VCaP (cell line): ENCODE measurements around the gene NCMAP.
A peak's percentile ranks its signal among the peaks of the same experiment; 100 is the strongest.

ENCODE experiments used
- H3K27ac ChIP-seq: fragments of 450-650 bp; 2 replicates; pipeline ENCODE4 v1.5.1; 2017
- CTCF ChIP-seq: fragments of 450-650 bp; conservative IDR thresholded peaks from 2 replicates; pipeline ENCODE4 v1.5.1; 2017; ENCODE audit warnings: mild to moderate bottlenecking, moderate library complexity

The NCMAP gene

DNA sequence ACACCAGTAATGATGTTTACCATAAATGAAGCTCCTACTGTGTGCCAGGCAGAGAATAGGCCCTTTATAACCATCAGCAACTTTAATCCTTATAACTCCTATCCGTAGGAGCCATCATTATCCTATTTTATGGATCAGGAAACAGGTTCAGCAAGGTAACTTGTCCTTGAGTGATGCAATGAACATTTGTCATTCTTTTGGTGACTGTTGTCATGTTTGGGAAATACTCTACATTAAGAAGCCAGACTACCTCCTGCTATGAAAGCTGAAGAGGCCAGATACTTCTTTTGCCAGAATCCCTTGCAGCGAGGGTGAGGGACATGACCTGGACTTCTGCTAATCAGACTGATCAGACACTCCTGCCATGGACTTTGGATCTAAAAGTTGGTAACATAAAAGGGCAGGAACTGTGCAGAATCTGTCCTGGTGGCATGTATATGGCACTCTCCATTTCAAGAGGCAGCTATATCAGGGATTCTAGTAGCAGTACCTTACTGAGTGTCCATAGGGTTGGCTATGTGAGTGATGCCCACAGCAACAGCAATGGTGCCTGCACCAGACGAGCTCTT, 54.1 kb downstream of the NCMAP start:
- TF ChIP-seq CTCF = no peak
- no peak overlapping the region for H3K27ac ChIP-seq

DNA sequence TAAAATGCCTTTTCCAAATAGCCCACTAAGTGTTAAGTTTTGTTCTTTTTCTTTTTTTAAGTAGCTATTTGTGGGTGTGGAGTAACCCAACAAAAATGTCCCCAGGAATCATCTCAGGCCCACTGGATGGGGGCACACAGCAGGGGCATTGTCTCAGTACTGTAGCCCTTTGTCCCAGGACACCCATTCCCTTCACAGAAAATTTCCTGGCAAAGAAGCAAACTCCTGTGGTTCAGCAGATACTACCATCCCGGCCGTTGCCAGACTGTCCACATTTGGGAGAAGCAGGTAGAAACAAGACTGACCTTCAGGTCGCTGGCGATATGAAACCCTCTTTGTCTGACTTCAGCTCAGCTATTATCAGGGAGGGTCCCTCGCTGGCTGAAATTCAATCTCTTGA, 63.5 kb downstream of the NCMAP start:
- H3K27ac ChIP-seq = no peak overlapping the region
- no peak for TF ChIP-seq CTCF

- TF ChIP-seq CTCF = no peak
- H3K27ac ChIP-seq = no peak overlapping the region
These were observed 64.8 kb downstream of the NCMAP start for GRCh38 chr1:24620678-24621077.

DNA sequence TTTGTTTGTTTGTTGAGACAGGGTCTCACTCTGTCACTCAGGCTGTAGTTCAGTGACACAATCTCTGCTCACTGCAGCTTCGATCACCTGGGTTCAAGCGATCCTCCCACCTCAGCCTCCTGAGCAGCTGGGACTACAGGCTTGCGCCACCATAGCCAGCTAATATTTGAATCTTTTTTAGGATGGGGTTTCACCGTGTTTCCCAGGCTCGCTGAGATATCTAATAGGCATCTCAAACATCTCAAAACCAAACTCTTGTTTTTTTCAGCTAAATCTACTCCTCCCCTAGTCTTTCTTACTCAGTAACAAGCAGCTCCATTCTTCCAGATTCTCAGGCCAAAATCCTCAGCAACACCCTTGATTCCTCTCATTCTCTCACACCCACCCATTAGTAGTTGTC, 65.2 kb downstream of the NCMAP start:
- no peak for TF ChIP-seq CTCF
- no peak overlapping the region for H3K27ac ChIP-seq

GRCh38 chr1:24622218-24622617, 66.3 kb downstream of the NCMAP start:
- TF ChIP-seq CTCF = no peak
- no peak overlapping the region for H3K27ac ChIP-seq

DNA sequence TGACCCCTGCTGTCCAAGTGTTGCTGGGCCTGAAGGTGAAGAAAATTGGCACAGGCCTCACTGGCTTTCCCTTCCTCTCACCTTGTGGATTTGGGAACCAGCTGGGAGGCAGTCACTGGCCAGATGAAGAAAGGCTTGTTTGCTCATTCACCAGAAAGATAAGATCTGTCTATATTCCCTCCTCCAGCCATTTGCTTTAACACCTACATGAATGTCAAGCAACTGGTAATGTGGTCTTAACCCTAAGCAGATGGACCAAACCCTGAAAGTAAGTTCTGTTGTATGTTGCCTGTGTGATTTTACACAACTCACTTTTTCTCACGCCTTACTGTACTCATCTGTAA, 76.9 kb downstream of the NCMAP start:
- 0 out of 2 replicates have a peak overlapping the region, but pooled peaks have one; percentile 10 for H3K27ac ChIP-seq
- TF ChIP-seq CTCF = no peak

- H3K27ac ChIP-seq = no peak overlapping the region
- TF ChIP-seq CTCF = peak; percentile 80
These were observed 79.4 kb downstream of the NCMAP start for GRCh38 chr1:24635195-24635843.
